DOHH2 (cell line): Measurements from ENCODE around the gene RAB20.

Experiments
- H3F3A ChIP-seq: fragments of 200-600 bp; sonication (generic), shearing (Covaris generic); 2 replicates; pipeline ENCODE4 v1.6.0; 2016; ENCODE audit warnings: antibody characterized with exemption, mild to moderate bottlenecking; ENCODE audit not compliant: control insufficient read depth, insufficient read depth
- H3K27ac ChIP-seq: fragments of 200-600 bp; sonication (generic); 2 replicates; pipeline ENCODE4 v1.5.1; 2014; ENCODE audit warnings: low read depth, mild to moderate bottlenecking, low read length, moderate library complexity
- H3K27me3 ChIP-seq: fragments of 200-600 bp; sonication (generic); 2 replicates; pipeline ENCODE4 v1.6.1; 2014; ENCODE audit warnings: mild to moderate bottlenecking, low read length, mixed read lengths; ENCODE audit not compliant: control insufficient read depth
- H3K36me3 ChIP-seq: fragments of 200-600 bp; sonication (generic); 2 replicates; pipeline ENCODE4 v1.6.1; 2014; ENCODE audit warnings: mild to moderate bottlenecking, low read length, moderate library complexity, mixed read lengths; ENCODE audit not compliant: control insufficient read depth
- H3K4me1 ChIP-seq: fragments of 200-600 bp; sonication (generic); 2 replicates; pipeline ENCODE4 v1.6.1; 2014; ENCODE audit warnings: mild to moderate bottlenecking, low read length, mixed read lengths; ENCODE audit not compliant: control insufficient read depth
- H3K4me2 ChIP-seq: fragments of 200-600 bp; sonication (generic); 2 replicates; pipeline ENCODE4 v1.6.0; 2014; ENCODE audit warnings: mild to moderate bottlenecking, low read length, moderate library complexity
- H3K4me3 ChIP-seq: fragments of 200-600 bp; sonication (generic); 2 replicates; pipeline ENCODE4 v1.5.1; 2014; ENCODE audit warnings: mild to moderate bottlenecking, low read length, mixed read lengths
- H3K79me2 ChIP-seq: fragments of 200-600 bp; sonication (generic); 2 replicates; pipeline ENCODE4 v1.6.1; 2014; ENCODE audit warnings: mild to moderate bottlenecking, low read length, mixed read lengths; ENCODE audit not compliant: control insufficient read depth
- H3K9me2 ChIP-seq: fragments of 200-600 bp; sonication (generic); replicated peaks from 2 replicates; pipeline ENCODE4 v1.6.1; 2014; ENCODE audit warnings: mild to moderate bottlenecking, low read length, mixed read lengths; ENCODE audit not compliant: control insufficient read depth
- H3K9me3 ChIP-seq: fragments of 200-600 bp; sonication (generic); 2 replicates; pipeline ENCODE4 v1.6.1; 2014; ENCODE audit warnings: antibody characterized with exemption, low read length, mixed read lengths; ENCODE audit not compliant: control insufficient read depth, insufficient read depth
- H4K20me1 ChIP-seq: fragments of 200-600 bp; sonication (generic); 2 replicates; pipeline ENCODE4 v1.6.0; 2014; ENCODE audit warnings: low read depth, mild to moderate bottlenecking, antibody characterized with exemption, low read length, moderate library complexity; ENCODE audit not compliant: control insufficient read depth, insufficient read depth
- EZH2phosphoT487 ChIP-seq: fragments of 200-600 bp; sonication (generic); IDR thresholded peaks from 2 replicates; pipeline ENCODE4 v1.6.1; 2017; ENCODE audit warnings: borderline replicate concordance, mild to moderate bottlenecking, antibody characterized with exemption, low read length, moderate library complexity, mixed read lengths
- TF ChIP-seq, protein P1 (sequence below): fragments of 200-600 bp; sonication (generic); IDR thresholded peaks from one replicate; pipeline ENCODE4 v1.5.1; 2014; ENCODE audit warnings: antibody characterized with exemption, mild to moderate bottlenecking, low read depth, low read length; ENCODE audit not compliant: poor library complexity, severe bottlenecking

RAB20 gene

DNA sequence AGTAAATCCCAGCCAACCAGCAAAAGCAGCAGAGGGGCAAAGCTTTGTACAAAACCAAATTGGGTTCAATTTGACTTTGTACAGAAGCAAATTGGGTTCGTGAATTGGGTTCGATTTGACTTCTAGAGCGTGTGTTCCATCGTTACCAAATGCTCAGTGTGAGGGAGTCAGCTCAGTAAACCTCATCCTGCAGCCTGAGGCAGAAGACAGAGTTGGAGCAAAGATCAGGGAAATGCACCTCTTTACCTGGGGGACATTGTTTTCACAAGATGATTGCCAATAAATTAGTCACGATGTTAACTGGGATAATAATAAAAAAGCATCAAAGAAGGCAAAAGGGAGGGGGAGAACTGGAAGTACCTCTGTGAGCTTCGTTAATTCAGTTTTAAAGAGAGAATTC lies 1.5 kb downstream of the RAB20 start:
- H3K27ac ChIP-seq, result no peak overlapping the region
- H3K9me3 ChIP-seq, result no peaks in the 10 kb centered on the region
- H3K4me1 ChIP-seq, result peaks cover 11% of the 10 kb centered on the region
- H3K4me3 ChIP-seq, result no peak overlapping the region
- peaks cover 45% of the 10 kb centered on the region for H3K27me3 ChIP-seq
- peaks cover 7% of the 10 kb centered on the region; the same call in 1 of the 2 replicates for H3F3A ChIP-seq
- H3K79me2 ChIP-seq, result no peaks in the 10 kb centered on the region
- no peaks in the 10 kb centered on the region for H4K20me1 ChIP-seq
- no peaks in the 10 kb centered on the region for H3K9me2 ChIP-seq
- no peak overlapping the region for H3K4me2 ChIP-seq
- TF ChIP-seq, protein P1, sequence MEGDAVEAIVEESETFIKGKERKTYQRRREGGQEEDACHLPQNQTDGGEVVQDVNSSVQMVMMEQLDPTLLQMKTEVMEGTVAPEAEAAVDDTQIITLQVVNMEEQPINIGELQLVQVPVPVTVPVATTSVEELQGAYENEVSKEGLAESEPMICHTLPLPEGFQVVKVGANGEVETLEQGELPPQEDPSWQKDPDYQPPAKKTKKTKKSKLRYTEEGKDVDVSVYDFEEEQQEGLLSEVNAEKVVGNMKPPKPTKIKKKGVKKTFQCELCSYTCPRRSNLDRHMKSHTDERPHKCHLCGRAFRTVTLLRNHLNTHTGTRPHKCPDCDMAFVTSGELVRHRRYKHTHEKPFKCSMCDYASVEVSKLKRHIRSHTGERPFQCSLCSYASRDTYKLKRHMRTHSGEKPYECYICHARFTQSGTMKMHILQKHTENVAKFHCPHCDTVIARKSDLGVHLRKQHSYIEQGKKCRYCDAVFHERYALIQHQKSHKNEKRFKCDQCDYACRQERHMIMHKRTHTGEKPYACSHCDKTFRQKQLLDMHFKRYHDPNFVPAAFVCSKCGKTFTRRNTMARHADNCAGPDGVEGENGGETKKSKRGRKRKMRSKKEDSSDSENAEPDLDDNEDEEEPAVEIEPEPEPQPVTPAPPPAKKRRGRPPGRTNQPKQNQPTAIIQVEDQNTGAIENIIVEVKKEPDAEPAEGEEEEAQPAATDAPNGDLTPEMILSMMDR, result no peak
- TF ChIP-seq EZH2phosphoT487, result no peak
- no peaks in the 10 kb centered on the region for H3K36me3 ChIP-seq

DNA sequence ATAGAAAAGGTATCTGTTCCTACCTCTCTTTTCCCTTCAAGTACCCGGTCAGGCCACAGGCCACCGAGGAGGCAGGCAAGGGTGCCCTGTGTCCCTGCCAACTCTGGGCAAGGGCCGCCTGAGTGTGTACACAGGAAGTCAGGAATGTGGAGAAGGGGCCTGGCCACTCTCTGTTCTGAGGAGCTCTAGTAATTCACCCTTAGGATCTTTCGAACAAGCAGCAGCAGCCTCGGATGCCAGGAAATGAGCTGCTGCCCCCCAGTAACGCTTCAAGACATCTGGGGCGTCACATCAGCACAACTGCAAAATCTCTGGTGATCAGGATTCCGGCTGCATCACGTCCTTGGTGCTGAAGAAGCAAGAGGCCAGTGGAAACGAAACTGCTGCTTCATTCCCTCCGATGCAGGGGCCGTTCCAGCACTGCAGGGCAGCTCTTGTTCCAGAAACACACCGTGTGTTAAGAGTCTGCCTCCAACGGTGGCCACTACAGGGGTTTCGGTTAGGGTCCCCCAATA lies 2.0 kb downstream of the RAB20 start:
- Histone ChIP-seq H3K9me2 (no peaks in the 10 kb centered on the region), H3F3A (peaks cover 7% of the 10 kb centered on the region; the same call in 1 of the 2 replicates), H3K79me2 (no peaks in the 10 kb centered on the region), H3K27me3 (peaks cover 40% of the 10 kb centered on the region), H3K4me2 (no peak overlapping the region), H3K4me3 (no peak overlapping the region), H4K20me1 (no peaks in the 10 kb centered on the region), H3K27ac (no peak overlapping the region), H3K4me1 (peaks cover 11% of the 10 kb centered on the region), H3K36me3 (no peaks in the 10 kb centered on the region), H3K9me3 (no peaks in the 10 kb centered on the region)
- TF ChIP-seq EZH2phosphoT487, result no peak
- TF ChIP-seq, protein P1, result no peak

GRCh38 chr13:110557610-110558305 lies 3.8 kb downstream of the RAB20 start:
- no peak for TF ChIP-seq EZH2phosphoT487
- TF ChIP-seq, protein P1, result no peak
- no peaks in the 10 kb centered on the region for H4K20me1 ChIP-seq
- no peak overlapping the region for H3K4me2 ChIP-seq
- H3K4me3 ChIP-seq, result no peak overlapping the region
- H3K9me3 ChIP-seq, result no peaks in the 10 kb centered on the region
- no peaks in the 10 kb centered on the region for H3K36me3 ChIP-seq
- H3K9me2 ChIP-seq, result no peaks in the 10 kb centered on the region
- H3F3A ChIP-seq, result peaks cover 7% of the 10 kb centered on the region; the same call in 1 of the 2 replicates
- H3K79me2 ChIP-seq, result no peaks in the 10 kb centered on the region
- H3K4me1 ChIP-seq, result peaks cover 11% of the 10 kb centered on the region
- H3K27me3 ChIP-seq, result peaks cover 29% of the 10 kb centered on the region
- H3K27ac ChIP-seq, result no peak overlapping the region
